GM23338 (cell line): Measurements from ENCODE around the gene TMEM144. TPM values are rescaled to one million over a fixed set of nuclear protein-coding genes. Genes with fewer than 3 reads are reported as not detected.

Source experiments
- ATAC-seq: fragments of 200-7000 bp; cut with Tn5 transposase; 3 replicates; pipeline ENCODE4 v1.9.1; 2020
- DNase-seq: peaks from one replicate; pipeline ENCODE4 v3.0.0-alpha.2; 2015; ENCODE audit warnings: low spot score
- H2AFZ ChIP-seq: fragments of 200-600 bp; sonication (generic); 2 replicates; pipeline ENCODE4 v1.8.0; 2016; ENCODE audit warnings: antibody characterized with exemption, mild to moderate bottlenecking, moderate library complexity
- H3F3A ChIP-seq: fragments of 200-600 bp; sonication (generic); replicated peaks from 2 replicates; pipeline ENCODE4 v1.8.0; 2017; ENCODE audit warnings: antibody characterized with exemption, mixed run types, low read depth
- H3K27ac ChIP-seq: fragments of 200-600 bp; sonication (generic); 2 replicates; pipeline ENCODE4 v1.6.1; 2016; ENCODE audit warnings: low read depth
- H3K27me3 ChIP-seq: fragments of 200-600 bp; sonication (generic); 2 replicates; pipeline ENCODE4 v1.8.0; 2016; ENCODE audit warnings: mild to moderate bottlenecking, mixed run types, moderate library complexity; ENCODE audit not compliant: insufficient read depth
- H3K36me3 ChIP-seq: fragments of 200-600 bp; sonication (generic); 2 replicates; pipeline ENCODE4 v1.8.0; 2016; ENCODE audit warnings: mild to moderate bottlenecking; ENCODE audit not compliant: insufficient read depth
- H3K4me1 ChIP-seq: fragments of 200-600 bp; sonication (generic); 2 replicates; pipeline ENCODE4 v1.8.0; 2016; ENCODE audit warnings: mild to moderate bottlenecking, moderate library complexity; ENCODE audit not compliant: insufficient read depth
- H3K4me2 ChIP-seq: fragments of 200-600 bp; sonication (generic); 2 replicates; pipeline ENCODE4 v1.7.1; 2017; ENCODE audit warnings: mixed run types
- H3K4me3 ChIP-seq: fragments of 200-600 bp; sonication (generic); 2 replicates; pipeline ENCODE4 v1.6.1; 2016; ENCODE audit warnings: mixed run types
- H3K79me2 ChIP-seq: fragments of 200-600 bp; sonication (generic); replicated peaks from 2 replicates; pipeline ENCODE4 v1.8.0; 2017; ENCODE audit warnings: mild to moderate bottlenecking; ENCODE audit not compliant: insufficient read depth
- H3K9me2 ChIP-seq: fragments of 200-600 bp; sonication (generic); 2 replicates; pipeline ENCODE4 v1.8.0; 2017; ENCODE audit not compliant: insufficient read depth
- H4K20me1 ChIP-seq: fragments of 200-600 bp; sonication (generic); replicated peaks from 2 replicates; pipeline ENCODE4 v1.8.0; 2017; ENCODE audit warnings: mild to moderate bottlenecking; ENCODE audit not compliant: insufficient read depth
- H3K27ac Mint-ChIP-seq: 2 replicates; pipeline ENCODE4 v1.8.0; 2020; ENCODE audit warnings: inconsistent platforms, mild to moderate bottlenecking, moderate library complexity, mixed read lengths
- H3K27me3 Mint-ChIP-seq: 3 replicates; pipeline ENCODE4 v1.8.0; 2022; ENCODE audit warnings: low read depth, mild to moderate bottlenecking, moderate library complexity, mixed read lengths, inconsistent platforms; ENCODE audit not compliant: insufficient read depth, poor library complexity
- H3K36me3 Mint-ChIP-seq: 3 replicates; pipeline ENCODE4 v1.8.0; 2021; ENCODE audit warnings: low read depth, mild to moderate bottlenecking, inconsistent platforms, moderate library complexity, mixed read lengths
- H3K4me1 Mint-ChIP-seq: 3 replicates; pipeline ENCODE4 v1.8.0; 2020; ENCODE audit warnings: mild to moderate bottlenecking, inconsistent platforms, mixed read lengths
- H3K4me3 Mint-ChIP-seq: 3 replicates; pipeline ENCODE4 v1.8.0; 2021; ENCODE audit warnings: moderate library complexity, mild to moderate bottlenecking, inconsistent platforms, mixed read lengths
- H3K9me3 Mint-ChIP-seq: 3 replicates; pipeline ENCODE4 v1.8.0; 2020; ENCODE audit warnings: moderate library complexity, mild to moderate bottlenecking, inconsistent platforms, mixed read lengths
- CREB1 ChIP-seq: fragments of 250-450 bp; sonication (Bioruptor Pico); IDR thresholded peaks from 2 replicates; pipeline ENCODE4 v1.5.0; 2020; ENCODE audit warnings: low read depth, mild to moderate bottlenecking, moderate library complexity
- EZH2 ChIP-seq: fragments of 200-600 bp; sonication (generic); IDR thresholded peaks from one replicate; pipeline ENCODE4 v1.8.0; 2017; ENCODE audit warnings: antibody characterized with exemption, mild to moderate bottlenecking, low read depth; ENCODE audit not compliant: unreplicated experiment
- EZH2phosphoT487 ChIP-seq: fragments of 200-600 bp; sonication (generic); IDR thresholded peaks from one replicate; pipeline ENCODE4 v1.8.1; 2018; ENCODE audit warnings: antibody characterized with exemption; ENCODE audit not compliant: unreplicated experiment
- JUNB ChIP-seq: IDR thresholded peaks from one replicate; pipeline ENCODE4 v1.6.1; 2016; ENCODE audit warnings: antibody characterized with exemption; ENCODE audit not compliant: unreplicated experiment
- NANOG ChIP-seq: IDR thresholded peaks from 2 replicates; pipeline ENCODE4 v1.6.1; 2016; ENCODE audit warnings: antibody characterized with exemption, borderline replicate concordance
- POLR2AphosphoS5 ChIP-seq: IDR thresholded peaks from 2 replicates; pipeline ENCODE4 v1.6.1; 2016; ENCODE audit warnings: antibody characterized with exemption, low read depth
- STAT1 ChIP-seq: IDR thresholded peaks from one replicate; pipeline ENCODE4 v1.6.1; 2016; ENCODE audit warnings: antibody characterized with exemption; ENCODE audit not compliant: unreplicated experiment
- ZNF114 ChIP-seq: fragments of 250-450 bp; sonication (Bioruptor Pico); IDR thresholded peaks from 2 replicates; pipeline ENCODE4 v1.5.0; 2020; ENCODE audit warnings: mild to moderate bottlenecking, moderate library complexity
- ZNF331 ChIP-seq: fragments of 250-450 bp; sonication (Bioruptor Pico); IDR thresholded peaks from 2 replicates; pipeline ENCODE4 v1.5.0; 2020; ENCODE audit warnings: low read depth, mild to moderate bottlenecking, moderate library complexity
- polyA plus RNA-seq: library from polyadenylated mRNA; unstranded; fragments of >200 nt; fragmentation: Nextera tagmentation; extraction: Ambion mirVana; gene quantifications from 2 replicates; pipeline ENCODE4 v1.2.1, GENCODE V29; 2016
- total RNA-seq: library from RNA; depleted of rRNA; stranded (reverse); fragments of >200 nt; shearing (Covaris generic); gene quantifications from 2 replicates; pipeline ENCODE4 v1.2.3, GENCODE V29; 2014
- TF ChIP-seq, protein P1 (sequence below): IDR thresholded peaks from 2 replicates; pipeline ENCODE4 v1.6.1; 2016; ENCODE audit warnings: antibody characterized with exemption
- TF ChIP-seq, protein P2 (sequence below): IDR thresholded peaks from one replicate; pipeline ENCODE4 v1.6.1; 2018; ENCODE audit warnings: antibody characterized with exemption; ENCODE audit not compliant: unreplicated experiment
- TF ChIP-seq, protein P3 (sequence below): fragments of 250-450 bp; sonication (Bioruptor Pico); IDR thresholded peaks from 2 replicates; pipeline ENCODE4 v1.5.0; 2020; ENCODE audit warnings: mild to moderate bottlenecking, moderate library complexity

Gene TMEM144
- total and polyA plus RNA-seq, 2 experiments from 2014 or later: 1.3 to 1.7 TPM

DNA sequence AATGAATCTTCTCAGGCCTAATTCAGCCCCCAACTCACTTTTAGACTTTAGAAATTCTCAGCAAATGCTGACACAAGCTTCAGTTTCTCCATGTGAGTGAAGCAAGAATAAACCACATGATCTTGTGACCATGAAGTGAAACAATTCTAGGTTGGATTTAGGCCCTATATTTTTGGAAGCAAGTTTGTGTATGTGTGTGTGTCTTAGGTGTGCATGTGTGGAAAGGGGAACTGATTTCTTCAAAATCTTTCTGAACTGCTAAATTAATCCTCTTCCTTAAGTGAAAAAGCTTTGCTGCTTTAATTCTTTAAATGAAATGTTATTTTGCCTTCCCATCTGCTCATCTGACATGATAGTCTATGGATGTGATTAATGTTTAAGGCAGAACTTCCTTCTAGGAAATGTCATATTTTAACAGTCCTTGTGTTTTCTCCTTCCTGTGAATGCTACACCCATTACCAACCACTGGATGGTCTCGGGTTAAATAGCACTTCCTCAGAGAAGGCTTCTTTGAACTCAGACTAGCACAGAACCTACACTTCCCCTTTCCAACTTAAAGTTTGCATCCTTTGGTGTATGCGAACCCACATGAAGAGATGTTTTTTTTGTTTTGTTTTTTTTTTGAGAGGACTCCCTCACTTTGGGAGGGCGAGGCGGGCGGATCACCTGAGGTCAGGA lies 1.2 kb upstream of the TMEM144 start (continued):
- TF ChIP-seq, protein P1, sequence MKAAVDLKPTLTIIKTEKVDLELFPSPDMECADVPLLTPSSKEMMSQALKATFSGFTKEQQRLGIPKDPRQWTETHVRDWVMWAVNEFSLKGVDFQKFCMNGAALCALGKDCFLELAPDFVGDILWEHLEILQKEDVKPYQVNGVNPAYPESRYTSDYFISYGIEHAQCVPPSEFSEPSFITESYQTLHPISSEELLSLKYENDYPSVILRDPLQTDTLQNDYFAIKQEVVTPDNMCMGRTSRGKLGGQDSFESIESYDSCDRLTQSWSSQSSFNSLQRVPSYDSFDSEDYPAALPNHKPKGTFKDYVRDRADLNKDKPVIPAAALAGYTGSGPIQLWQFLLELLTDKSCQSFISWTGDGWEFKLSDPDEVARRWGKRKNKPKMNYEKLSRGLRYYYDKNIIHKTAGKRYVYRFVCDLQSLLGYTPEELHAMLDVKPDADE: no peak
- TF ChIP-seq ZNF331 (CRISPR knock-in tag): no peak

DNA sequence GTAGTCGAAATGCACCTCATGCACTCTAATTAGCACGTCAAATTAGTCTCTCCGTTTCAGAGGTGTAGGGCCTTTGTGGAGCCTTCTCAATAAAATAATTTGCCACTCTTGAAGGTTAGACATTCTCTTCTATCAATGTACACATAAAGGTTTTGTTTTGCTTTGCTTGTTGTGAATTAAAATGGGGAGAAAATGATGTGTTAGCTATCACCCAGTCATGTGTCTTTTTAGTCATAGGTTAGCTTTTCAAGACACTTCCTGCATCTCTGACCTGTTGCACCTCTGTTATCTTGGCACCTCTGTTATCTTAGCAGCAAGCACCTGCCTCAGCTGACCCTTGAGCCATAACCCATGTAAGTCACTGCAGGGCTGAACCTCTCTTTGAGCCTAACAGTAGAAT lies 936 bp downstream of the TMEM144 start:
- H3K4me3 ChIP-seq: peak overlapping the region; percentile 58
- H3K9me3 Mint-ChIP-seq: no peaks in the 10 kb centered on the region
- H3K79me2 ChIP-seq: no peaks in the 10 kb centered on the region
- H3K27ac Mint-ChIP-seq: no peak overlapping the region
- H3F3A ChIP-seq: no peaks in the 10 kb centered on the region
- H3K36me3 ChIP-seq: no peaks in the 10 kb centered on the region
- H3K4me3 Mint-ChIP-seq: peak overlapping the region; percentile 86
- ATAC-seq (no peak), DNase-seq (no peak)
- peaks cover 2% of the 10 kb centered on the region for H3K27me3 Mint-ChIP-seq
- H2AFZ ChIP-seq: peak overlapping the region; percentile 90; the same call in 1 of the 2 replicates
- H3K27me3 ChIP-seq: no peaks in the 10 kb centered on the region
- no peak overlapping the region for H3K27ac ChIP-seq
- peak overlapping the region; percentile 80; the same call in 1 of the 2 replicates for H3K4me2 ChIP-seq
- H3K36me3 Mint-ChIP-seq: no peaks in the 10 kb centered on the region
- peaks cover 3% of the 10 kb centered on the region; the same call in 1 of the 2 replicates for H3K9me2 ChIP-seq
- H4K20me1 ChIP-seq: no peaks in the 10 kb centered on the region
- H3K4me1 Mint-ChIP-seq: peaks cover 15% of the 10 kb centered on the region; the same call in 2 of the 3 replicates
- no peaks in the 10 kb centered on the region for H3K4me1 ChIP-seq
- TF ChIP-seq ZNF114 (no peak), EZH2phosphoT487 (no peak), JUNB (no peak), NANOG (no peak), POLR2AphosphoS5 (no peak), EZH2 (no peak), ZNF331 (CRISPR knock-in tag) (no peak), STAT1 (no peak), CREB1 (CRISPR knock-in tag) (no peak)
- TF ChIP-seq, protein P2, sequence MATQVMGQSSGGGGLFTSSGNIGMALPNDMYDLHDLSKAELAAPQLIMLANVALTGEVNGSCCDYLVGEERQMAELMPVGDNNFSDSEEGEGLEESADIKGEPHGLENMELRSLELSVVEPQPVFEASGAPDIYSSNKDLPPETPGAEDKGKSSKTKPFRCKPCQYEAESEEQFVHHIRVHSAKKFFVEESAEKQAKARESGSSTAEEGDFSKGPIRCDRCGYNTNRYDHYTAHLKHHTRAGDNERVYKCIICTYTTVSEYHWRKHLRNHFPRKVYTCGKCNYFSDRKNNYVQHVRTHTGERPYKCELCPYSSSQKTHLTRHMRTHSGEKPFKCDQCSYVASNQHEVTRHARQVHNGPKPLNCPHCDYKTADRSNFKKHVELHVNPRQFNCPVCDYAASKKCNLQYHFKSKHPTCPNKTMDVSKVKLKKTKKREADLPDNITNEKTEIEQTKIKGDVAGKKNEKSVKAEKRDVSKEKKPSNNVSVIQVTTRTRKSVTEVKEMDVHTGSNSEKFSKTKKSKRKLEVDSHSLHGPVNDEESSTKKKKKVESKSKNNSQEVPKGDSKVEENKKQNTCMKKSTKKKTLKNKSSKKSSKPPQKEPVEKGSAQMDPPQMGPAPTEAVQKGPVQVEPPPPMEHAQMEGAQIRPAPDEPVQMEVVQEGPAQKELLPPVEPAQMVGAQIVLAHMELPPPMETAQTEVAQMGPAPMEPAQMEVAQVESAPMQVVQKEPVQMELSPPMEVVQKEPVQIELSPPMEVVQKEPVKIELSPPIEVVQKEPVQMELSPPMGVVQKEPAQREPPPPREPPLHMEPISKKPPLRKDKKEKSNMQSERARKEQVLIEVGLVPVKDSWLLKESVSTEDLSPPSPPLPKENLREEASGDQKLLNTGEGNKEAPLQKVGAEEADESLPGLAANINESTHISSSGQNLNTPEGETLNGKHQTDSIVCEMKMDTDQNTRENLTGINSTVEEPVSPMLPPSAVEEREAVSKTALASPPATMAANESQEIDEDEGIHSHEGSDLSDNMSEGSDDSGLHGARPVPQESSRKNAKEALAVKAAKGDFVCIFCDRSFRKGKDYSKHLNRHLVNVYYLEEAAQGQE: no peak
- TF ChIP-seq, protein P3, sequence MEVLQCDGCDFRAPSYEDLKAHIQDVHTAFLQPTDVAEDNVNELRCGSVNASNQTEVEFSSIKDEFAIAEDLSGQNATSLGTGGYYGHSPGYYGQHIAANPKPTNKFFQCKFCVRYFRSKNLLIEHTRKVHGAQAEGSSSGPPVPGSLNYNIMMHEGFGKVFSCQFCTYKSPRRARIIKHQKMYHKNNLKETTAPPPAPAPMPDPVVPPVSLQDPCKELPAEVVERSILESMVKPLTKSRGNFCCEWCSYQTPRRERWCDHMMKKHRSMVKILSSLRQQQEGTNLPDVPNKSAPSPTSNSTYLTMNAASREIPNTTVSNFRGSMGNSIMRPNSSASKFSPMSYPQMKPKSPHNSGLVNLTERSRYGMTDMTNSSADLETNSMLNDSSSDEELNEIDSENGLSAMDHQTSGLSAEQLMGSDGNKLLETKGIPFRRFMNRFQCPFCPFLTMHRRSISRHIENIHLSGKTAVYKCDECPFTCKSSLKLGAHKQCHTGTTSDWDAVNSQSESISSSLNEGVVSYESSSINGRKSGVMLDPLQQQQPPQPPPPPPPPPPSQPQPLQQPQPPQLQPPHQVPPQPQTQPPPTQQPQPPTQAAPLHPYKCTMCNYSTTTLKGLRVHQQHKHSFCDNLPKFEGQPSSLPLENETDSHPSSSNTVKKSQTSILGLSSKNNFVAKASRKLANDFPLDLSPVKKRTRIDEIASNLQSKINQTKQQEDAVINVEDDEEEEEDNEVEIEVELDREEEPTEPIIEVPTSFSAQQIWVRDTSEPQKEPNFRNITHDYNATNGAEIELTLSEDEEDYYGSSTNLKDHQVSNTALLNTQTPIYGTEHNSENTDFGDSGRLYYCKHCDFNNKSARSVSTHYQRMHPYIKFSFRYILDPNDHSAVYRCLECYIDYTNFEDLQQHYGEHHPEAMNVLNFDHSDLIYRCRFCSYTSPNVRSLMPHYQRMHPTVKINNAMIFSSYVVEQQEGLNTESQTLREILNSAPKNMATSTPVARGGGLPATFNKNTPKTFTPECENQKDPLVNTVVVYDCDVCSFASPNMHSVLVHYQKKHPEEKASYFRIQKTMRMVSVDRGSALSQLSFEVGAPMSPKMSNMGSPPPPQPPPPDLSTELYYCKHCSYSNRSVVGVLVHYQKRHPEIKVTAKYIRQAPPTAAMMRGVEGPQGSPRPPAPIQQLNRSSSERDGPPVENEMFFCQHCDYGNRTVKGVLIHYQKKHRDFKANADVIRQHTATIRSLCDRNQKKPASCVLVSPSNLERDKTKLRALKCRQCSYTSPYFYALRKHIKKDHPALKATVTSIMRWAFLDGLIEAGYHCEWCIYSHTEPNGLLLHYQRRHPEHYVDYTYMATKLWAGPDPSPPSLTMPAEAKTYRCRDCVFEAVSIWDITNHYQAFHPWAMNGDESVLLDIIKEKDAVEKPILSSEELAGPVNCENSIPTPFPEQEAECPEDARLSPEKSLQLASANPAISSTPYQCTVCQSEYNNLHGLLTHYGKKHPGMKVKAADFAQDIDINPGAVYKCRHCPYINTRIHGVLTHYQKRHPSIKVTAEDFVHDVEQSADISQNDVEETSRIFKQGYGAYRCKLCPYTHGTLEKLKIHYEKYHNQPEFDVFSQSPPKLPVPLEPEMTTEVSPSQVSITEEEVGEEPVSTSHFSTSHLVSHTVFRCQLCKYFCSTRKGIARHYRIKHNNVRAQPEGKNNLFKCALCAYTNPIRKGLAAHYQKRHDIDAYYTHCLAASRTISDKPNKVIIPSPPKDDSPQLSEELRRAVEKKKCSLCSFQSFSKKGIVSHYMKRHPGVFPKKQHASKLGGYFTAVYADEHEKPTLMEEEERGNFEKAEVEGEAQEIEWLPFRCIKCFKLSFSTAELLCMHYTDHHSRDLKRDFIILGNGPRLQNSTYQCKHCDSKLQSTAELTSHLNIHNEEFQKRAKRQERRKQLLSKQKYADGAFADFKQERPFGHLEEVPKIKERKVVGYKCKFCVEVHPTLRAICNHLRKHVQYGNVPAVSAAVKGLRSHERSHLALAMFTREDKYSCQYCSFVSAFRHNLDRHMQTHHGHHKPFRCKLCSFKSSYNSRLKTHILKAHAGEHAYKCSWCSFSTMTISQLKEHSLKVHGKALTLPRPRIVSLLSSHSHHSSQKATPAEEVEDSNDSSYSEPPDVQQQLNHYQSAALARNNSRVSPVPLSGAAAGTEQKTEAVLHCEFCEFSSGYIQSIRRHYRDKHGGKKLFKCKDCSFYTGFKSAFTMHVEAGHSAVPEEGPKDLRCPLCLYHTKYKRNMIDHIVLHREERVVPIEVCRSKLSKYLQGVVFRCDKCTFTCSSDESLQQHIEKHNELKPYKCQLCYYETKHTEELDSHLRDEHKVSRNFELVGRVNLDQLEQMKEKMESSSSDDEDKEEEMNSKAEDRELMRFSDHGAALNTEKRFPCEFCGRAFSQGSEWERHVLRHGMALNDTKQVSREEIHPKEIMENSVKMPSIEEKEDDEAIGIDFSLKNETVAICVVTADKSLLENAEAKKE: no peak
- TF ChIP-seq, protein P1: no peak
